ENCODE data around the gene PIN4.
"Not testable (repeated sequence)": the region's sequence is repeated elsewhere in the genome, so short reads cannot be mapped to it uniquely, and the experiment has no call there.

The PIN4 gene

DNA sequence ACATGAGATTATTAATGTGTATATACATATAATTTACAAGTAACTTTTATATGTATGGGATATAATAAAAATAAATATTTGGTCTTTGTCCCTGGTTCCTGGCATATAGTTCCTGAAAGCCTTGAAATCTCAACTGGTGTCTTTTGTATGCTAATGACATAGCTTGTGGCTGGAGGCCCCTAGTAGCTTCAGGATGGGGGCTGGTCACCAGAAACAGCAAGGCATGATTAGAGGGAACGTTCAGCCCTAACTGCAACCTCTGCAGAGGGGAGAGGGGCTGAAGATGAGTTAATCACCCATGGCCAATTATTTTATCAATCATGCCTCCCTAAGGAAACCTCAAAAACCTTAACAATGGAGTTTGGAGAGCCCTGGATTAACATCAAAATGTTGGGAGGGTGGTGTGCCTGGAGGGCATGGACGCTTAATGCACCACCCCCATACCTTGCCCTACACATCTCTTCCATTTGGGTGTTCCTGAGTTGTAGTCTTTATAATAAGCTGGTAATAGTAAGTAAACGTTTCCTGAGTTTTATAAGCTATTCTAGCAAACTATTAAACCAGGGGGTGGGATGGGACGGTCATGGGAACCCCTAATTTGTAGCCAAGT, 21.3 kb downstream of the PIN4 start:
- DNase-seq, result no peak

DNA sequence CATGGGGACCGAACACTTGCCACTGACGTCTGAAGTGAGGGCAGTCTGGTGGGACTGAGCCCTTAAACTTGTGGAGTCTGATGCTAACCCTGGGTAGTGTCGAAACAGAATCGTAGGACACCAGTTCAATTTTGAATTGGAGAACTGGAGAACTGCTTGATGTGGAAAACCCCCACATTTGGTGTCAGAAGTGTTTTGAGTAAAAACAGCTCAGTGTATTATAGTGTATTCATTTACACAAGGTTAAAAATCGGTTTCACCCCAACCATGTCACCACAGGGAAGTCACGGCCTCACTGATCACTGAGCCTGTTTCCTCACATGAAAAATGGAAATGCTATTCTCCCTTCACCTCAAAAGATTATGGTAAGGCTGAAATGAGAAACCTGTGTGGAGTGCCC, 21.9 kb downstream of the PIN4 start:
- DNase-seq, result no peak

DNA sequence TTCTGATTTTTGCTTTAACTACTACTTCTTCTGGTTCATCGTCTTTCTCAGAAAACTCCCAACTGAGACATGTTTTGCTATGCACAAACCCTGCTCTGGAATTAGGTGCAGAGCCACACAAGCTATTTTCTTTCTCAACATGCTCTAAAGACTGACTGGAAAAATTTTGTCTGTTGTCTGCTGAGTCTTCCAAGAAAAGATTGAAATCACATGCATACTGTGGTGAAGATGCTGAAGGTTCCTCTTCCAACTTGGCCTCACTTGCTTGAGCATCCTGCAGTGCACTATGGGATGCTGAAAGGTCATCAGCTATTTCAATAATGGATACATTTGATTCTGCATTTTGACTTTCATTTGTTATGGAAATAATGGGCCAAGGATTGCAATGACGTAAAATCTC, 24.1 kb downstream of the PIN4 start:
- no peak for DNase-seq

DNA sequence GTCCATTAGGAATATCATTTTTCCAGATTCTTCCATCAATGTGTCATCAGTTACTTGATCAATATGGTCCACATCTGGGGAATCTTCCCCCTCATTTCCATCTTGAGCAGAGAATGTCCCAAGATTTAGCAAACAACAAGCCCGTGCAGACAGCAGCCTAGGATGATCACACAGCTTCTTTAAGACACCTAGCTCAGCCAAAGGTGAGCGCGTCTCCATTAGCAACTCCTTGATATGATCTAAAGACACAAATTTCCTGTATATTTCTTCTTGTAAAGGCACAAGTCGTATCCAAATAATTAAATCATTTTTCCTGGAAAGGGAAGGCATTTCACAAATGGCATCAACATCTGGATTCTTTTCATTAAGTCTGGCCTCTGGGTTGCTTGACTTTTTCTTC, 25.8 kb downstream of the PIN4 start:
- DNase-seq, result no peak

DNA sequence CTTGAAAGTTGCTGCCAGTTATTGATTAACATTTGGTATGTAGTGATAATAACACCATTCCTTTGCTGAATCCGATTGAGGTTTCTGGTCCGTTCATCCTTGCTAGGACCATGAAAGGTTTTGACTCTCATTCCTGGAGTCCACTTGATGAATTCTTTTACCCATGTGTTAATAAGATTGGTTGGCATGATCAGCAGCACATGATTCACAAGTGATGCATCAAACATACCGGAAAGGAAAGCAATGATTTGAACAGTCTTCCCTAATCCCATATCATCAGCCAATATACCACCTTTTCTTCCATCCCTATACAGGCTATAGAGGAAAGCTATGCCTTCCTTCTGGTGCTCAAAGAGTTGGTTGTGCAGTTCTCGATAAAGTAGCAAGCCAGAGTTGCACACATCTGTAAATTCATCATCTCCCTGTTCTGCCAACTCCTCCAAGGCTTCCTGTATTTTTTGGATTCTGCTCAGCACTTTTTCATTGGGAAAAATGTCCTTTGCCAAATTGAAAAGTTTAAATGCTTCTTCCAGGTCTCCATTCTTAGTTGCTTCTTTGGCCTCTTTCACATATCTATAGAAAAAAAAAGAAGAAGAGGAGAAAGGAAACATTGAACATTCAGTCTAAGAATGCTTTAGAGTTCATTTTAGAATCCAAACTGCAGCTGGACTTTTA, 26.7 kb downstream of the PIN4 start:
- DNase-seq, result no peak

DNA sequence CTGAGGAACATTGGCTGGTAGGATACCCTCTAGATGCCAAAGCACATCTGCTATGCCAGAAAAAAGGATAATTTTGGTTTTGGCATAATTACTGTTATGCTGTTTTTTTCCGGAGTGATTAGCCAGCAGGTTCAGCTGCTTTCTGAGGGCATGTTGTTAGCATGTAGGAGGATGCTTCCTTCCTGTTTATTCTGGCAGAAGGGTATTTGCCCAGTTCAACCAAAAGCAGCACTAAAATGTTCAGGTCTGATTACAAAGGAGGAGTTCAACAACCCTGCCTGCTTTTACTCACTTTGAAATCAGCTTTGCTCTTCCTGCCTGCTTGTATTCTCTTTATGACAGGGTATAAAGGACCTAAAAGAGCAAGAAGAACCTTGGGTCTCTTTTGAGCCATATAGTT, 35.4 kb downstream of the PIN4 start:
- no peak for DNase-seq

DNA sequence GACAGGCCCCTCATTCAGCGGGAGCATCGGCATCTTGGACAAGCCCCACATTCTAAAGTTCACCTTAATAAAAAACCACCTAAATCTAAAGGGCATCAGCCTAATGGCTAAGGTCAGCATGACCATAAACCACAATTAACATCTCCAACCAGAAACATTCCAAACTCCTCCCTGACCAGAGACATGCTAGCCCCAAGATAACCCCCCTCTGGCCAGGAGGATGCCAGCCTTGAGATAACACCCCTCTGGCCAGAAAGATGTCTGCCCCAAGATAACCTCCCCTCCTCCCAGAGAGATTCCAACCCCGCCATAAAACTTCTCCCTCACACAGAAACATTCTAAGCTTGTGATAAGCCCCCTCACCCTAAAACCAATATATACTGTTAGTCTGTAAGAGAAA, 38.8 kb downstream of the PIN4 start:
- not testable (repeated sequence) for DNase-seq

DNA sequence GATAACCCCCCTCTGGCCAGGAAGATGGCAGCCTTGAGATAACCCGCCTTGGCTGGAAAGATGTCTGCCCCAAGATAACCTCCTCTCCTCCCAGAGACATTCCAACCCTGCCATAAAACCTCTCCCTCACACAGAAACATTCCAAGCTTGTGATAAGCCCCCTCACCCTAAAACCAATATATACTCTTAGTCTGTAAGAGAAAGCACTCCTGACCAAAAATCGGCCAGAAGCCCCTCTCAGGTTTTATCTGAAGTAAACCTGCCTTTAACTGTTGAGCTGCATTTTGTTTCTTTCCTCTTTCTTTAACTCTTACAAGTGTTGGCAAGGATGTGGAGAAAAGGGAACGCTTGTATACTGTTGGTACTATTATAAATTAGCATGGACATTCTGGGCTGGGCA, 48.7 kb downstream of the PIN4 start:
- DNase-seq, result no peak

DNA sequence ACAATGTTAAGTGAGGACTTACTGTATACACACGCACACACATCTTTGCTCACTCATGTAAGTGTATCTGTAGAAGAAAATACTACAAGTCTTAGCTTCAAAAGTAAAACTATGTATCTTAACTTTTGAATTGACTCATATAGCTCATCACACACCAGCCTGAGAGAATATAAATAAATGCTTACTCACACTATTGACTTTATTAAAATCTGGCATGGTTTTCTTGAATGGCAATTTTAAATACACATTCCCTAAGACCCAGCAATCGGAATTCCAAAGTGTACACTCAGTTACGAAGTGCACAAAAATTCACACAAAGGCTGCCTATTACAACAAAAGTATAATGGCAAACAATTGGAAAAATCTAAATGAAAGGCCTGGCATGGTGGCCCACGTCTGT, 55.3 kb downstream of the PIN4 start:
- no peak for DNase-seq

DNA sequence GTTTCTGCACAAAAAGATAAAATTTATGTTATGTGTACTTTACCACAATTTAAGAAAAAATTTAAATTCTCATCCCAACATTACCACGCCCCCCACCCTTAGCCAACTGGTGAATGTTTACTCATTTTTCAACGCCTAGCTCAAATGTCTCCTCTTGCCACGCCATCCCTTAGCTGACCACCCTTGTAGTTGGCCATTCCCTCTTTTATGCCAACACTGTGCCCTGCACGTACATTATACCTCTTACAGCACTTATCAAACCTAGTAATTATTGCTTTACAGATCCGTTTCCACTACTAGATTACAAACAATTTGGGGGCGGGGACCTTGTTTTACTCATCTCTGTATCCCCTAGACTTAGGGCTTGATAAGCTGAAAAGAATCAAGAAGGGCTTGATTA, 56.6 kb downstream of the PIN4 start:
- no peak for DNase-seq

DNA sequence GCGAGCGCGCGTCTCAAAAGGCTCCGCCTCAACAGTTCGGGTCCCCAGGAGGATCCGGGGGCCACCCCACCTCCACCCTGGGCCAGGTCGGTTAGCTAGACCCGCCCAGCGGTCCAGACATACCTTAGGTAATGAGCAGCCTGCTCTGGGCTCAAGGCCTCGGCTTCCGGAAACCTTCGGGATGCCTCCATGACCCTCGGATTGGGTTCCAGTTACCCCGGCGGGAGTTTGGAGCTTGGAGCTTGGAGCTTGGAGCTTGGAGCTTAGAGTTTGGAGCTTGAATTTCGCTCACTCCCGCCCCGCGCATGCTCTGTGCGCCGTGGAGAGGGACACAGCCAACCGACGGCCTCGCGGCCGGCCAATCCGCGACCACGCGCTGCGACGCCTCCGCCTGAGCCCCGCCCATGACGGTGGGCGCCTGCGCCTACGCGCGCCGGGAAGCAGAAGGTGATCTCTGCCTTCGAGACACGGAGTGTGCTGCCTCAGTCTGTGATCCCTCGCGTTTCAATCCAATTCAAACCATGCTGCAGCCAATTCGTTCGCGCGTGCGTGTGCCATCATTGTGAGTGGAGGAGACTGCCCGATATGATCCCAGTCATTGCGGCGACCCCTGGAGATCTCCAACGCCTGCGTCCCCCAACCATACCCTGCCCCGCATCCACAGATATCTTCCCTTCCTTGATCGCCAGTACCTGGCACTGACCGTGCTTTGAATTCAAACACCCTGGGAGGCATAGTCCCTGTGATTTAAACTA, 57.3 kb downstream of the PIN4 start, which contains the start of gene ERCC6L:
Gene ERCC6L (minus strand): TSS at position 307 of the 755 bp plus-strand sequence. CDS start 116 bp downstream, at position 191.
- DNase-seq, result peak; percentile 77

DNA sequence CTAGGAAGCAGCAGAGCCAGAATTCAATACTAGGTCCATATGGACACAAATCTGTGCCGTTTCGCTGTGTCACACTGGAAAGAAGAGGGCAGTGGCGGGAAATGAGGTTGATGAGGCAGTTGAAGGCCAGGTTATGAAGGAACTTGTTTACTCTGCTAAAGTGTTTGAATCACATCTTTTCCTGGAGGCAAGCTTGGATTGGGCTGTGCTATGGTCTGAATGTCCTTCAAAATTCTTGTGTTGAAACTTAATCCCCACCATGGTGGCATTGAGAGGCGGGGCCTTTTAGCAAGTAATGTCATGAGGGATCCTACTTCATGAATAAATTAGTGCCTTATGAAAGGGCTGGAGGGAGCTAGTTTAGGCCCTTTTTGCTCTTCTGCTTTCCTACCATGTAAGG, 59.4 kb downstream of the PIN4 start:
- no peak for DNase-seq

DNA sequence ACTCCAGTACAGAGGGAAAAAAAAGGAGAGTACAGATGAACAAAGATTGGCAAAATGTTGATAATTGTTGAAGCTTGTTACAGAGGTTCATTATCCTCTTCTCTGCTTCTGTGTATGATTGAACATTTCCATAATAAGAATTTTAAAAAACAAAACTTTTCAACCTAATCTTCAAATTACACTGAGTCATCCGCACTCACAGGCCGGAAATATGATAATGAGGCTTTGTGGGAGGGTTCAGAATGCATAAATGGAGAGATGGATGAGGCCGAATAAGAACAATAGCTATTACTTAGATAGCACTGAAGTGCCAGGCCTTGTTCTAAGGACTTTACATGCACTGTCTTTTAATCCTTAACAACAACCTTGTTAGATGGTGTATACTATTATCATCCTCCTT, 61.9 kb downstream of the PIN4 start:
- no peak for DNase-seq

DNA sequence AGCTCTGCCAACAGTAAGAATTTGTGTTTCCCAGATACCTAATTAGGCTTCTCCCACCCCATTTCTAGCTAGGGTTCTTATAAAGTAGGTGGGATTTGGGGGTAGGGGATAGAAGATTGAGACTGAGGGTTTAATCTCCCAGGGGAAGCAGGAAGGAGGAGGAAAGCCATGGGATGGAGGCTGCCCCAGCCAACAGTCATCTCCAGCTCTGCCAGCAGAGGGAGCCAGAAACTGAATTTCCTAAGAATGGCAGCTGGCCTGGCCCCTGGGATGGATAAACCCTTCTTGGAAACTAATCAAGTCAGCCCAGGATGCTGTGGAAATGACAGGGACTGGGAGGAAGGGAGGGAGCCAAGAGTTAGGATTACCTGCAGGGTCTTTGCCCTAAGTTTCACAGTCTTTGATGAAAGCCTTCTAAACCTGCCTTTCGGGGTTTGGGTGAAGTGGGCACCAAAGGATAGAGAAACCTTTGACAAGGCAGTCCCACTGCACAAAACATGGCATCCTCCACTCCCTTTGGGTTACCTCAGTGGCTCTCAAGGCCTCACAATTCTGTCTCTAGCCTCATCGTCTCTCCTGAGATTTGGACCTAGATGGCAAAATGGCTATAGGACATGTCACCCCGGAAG, 64.0 kb downstream of the PIN4 start:
- peak; percentile 27 for DNase-seq

DNA sequence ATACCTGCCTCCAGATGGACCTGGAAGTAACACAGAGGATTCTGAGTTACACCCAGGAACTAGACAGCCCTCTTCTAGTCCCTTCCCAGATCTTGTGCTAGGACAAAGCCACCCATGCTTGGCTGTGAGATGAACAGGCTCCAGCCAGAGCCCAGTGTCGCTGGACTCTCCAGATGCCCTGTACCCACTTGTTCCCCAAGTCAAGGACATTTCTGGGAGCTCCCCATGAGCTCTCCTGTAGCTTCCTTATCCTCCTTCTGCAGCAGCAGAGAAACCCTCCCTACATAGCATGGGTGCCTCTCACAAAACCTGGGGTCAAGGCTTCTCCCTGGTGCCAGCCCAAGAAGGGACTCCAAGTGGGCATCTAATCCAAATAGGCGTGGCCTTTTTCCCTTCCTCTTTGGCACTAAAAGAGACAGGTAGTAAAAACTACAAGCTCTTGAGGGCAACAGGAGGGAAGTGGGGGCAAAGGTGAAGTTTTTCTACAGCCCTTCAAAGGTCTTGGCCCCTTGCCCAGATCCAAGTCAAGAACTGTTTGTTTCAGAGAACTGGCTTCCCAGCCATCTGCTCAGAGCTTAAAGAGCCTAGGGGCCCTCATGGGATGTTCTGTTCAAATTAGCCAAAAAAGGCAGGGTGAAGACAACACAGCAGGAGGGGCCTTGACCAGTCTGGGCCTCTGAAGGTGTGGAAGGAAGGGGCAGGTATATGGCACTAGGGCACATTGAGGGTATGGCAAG, 65.8 kb downstream of the PIN4 start:
- no peak for DNase-seq
